Suprapubic skin (tissue), 4 donors: Measurements from ENCODE around the gene LRG1. TPM values are rescaled to one million over a fixed set of nuclear protein-coding genes. Genes with fewer than 3 reads are reported as not detected.

Experiments used
- DNase-seq, 2 donors: peaks; one replicate each; pipeline ENCODE4 v3.0.0-alpha.2; 2019; ENCODE audit warnings: low spot score in 2 of 2
- H3K27ac ChIP-seq: fragments of 200-600 bp; sonication (generic); one replicate; pipeline ENCODE4 v1.5.1; 2019
- H3K27me3 ChIP-seq: fragments of 200-600 bp; sonication (generic); one replicate; pipeline ENCODE4 v1.5.1; 2019
- H3K36me3 ChIP-seq: fragments of 200-600 bp; sonication (generic); one replicate; pipeline ENCODE4 v1.5.1; 2019
- H3K4me1 ChIP-seq: fragments of 200-600 bp; sonication (generic); one replicate; pipeline ENCODE4 v1.5.1; 2019
- H3K4me3 ChIP-seq: fragments of 200-600 bp; sonication (generic); one replicate; pipeline ENCODE4 v1.5.1; 2019; ENCODE audit warnings: mild to moderate bottlenecking
- H3K9me3 ChIP-seq: fragments of 200-600 bp; sonication (generic); one replicate; pipeline ENCODE4 v1.5.1; 2019
- EP300 ChIP-seq: sonication (generic); formaldehyde crosslinking; IDR thresholded peaks from one replicate; pipeline ENCODE4 v1.6.1; 2017; ENCODE audit warnings: antibody characterized with exemption
- POLR2A ChIP-seq, 2 donors: fragments of 450-650 bp; IDR thresholded peaks; one replicate each; pipeline ENCODE4 v1.6.1; 2017; ENCODE audit warnings: antibody characterized with exemption in 2 of 2, mild to moderate bottlenecking in 2 of 2, moderate library complexity in 2 of 2
- POLR2AphosphoS5 ChIP-seq, 3 donors: sonication (generic); formaldehyde crosslinking; IDR thresholded peaks; one replicate each; pipeline ENCODE4 v1.6.1; 2017; ENCODE audit warnings: antibody characterized with exemption in 3 of 3
- WGBS: methylation state at CpG from one replicate; pipeline ENCODE4 v1.1.5; 2018; 5-methylcytosine and 5-hydroxymethylcytosine counted together
- total RNA-seq, 4 donors: library from RNA; depleted of rRNA; stranded (reverse); fragments of >200 nt; gene quantifications; one replicate each; pipeline ENCODE4 v1.1.0, GENCODE V29; 2016
- TF ChIP-seq, protein P1 (sequence below), 2 donors: fragments of 200-600 bp in 1 of 2; fragments of 450-650 bp in 1 of 2; sonication (generic) in 1 of 2; IDR thresholded peaks; one replicate each; pipeline ENCODE4 v1.5.1; 2016 to 2019; ENCODE audit warnings: antibody characterized with exemption in 2 of 2, mild to moderate bottlenecking in 1 of 2, moderate library complexity in 1 of 2

LRG1 gene
- total RNA-seq, 4 donors from 2014 or later = 4.5 to 8.0 (median 6.3) TPM

DNA sequence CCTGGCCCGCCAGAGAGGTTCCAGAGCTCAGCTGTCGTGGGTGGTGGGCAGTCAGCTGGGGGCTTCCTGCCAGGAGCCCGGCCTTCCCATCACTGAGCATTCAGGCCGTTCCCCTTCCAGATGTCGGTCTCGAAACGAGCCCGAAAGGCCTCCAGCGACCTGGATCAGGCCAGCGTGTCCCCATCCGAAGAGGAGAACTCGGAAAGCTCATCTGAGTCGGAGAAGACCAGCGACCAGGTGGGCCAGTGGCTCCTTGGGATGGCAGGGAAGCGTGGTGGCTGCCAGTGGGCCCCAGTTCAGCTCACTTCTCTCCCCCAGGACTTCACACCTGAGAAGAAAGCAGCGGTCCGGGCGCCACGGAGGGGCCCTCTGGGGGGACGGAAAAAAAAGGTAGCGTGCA lies 48.4 kb downstream of the LRG1 start:
- H3K36me3 ChIP-seq = peaks cover 69% of the 10 kb centered on the region
- H3K4me1 ChIP-seq = no peaks in the 10 kb centered on the region
- TF ChIP-seq POLR2AphosphoS5 (IDR thresholded peaks at IDR 0.05) (no peak), EP300 (no peak), POLR2A (IDR thresholded peaks at IDR 0.05) (no peak)
- TF ChIP-seq, protein P1, sequence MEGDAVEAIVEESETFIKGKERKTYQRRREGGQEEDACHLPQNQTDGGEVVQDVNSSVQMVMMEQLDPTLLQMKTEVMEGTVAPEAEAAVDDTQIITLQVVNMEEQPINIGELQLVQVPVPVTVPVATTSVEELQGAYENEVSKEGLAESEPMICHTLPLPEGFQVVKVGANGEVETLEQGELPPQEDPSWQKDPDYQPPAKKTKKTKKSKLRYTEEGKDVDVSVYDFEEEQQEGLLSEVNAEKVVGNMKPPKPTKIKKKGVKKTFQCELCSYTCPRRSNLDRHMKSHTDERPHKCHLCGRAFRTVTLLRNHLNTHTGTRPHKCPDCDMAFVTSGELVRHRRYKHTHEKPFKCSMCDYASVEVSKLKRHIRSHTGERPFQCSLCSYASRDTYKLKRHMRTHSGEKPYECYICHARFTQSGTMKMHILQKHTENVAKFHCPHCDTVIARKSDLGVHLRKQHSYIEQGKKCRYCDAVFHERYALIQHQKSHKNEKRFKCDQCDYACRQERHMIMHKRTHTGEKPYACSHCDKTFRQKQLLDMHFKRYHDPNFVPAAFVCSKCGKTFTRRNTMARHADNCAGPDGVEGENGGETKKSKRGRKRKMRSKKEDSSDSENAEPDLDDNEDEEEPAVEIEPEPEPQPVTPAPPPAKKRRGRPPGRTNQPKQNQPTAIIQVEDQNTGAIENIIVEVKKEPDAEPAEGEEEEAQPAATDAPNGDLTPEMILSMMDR (IDR thresholded peaks at IDR 0.05) = no peak
- no peak overlapping the region for H3K4me3 ChIP-seq
- no peaks in the 10 kb centered on the region for H3K27me3 ChIP-seq
- H3K9me3 ChIP-seq = no peaks in the 10 kb centered on the region
- WGBS = 93% methylated on average over 19 of the region's 21 CpGs
- no peak for DNase-seq
- no peak overlapping the region for H3K27ac ChIP-seq

GRCh38 chr19:4488496-4488895 lies 51.3 kb downstream of the LRG1 start:
- 94% methylated on average over 29 of the region's 29 CpGs for WGBS
- Histone ChIP-seq H3K4me1 (no peaks in the 10 kb centered on the region), H3K27ac (no peak overlapping the region), H3K4me3 (no peak overlapping the region), H3K36me3 (peaks cover 52% of the 10 kb centered on the region), H3K27me3 (no peaks in the 10 kb centered on the region), H3K9me3 (no peaks in the 10 kb centered on the region)
- DNase-seq = no peak
- TF ChIP-seq, protein P1 (IDR thresholded peaks at IDR 0.05) = no peak
- TF ChIP-seq POLR2A (IDR thresholded peaks at IDR 0.05) (no peak), EP300 (no peak), POLR2AphosphoS5 (IDR thresholded peaks at IDR 0.05) (no peak)

DNA sequence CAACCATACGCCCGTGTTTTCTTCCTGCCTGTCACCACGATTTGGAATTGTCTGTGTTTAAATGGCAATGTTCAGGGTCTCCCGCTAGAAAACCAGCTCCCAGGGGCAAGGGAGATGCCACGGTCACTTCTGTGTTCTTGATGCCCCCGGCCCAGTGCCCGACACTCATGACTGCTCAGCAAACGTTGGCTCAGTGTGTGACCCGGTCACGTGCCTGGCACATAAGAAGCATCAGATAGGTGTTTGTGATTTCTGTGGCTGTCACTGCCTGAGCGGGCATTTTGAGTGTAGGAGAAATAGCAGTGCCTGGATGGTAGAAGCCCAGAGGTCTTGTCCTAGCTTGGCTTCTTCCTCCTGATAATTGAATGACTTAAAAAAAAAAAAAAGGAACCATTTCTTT lies 52.3 kb downstream of the LRG1 start:
- DNase-seq = no peak
- H3K36me3 ChIP-seq = peaks cover 56% of the 10 kb centered on the region

More for the DNA sequence above, 52.3 kb downstream of the LRG1 start:
- H3K27ac ChIP-seq = no peak overlapping the region
- TF ChIP-seq EP300 = no peak
- no peak for TF ChIP-seq POLR2A (IDR thresholded peaks at IDR 0.05)
- TF ChIP-seq POLR2AphosphoS5 (IDR thresholded peaks at IDR 0.05) = no peak
- TF ChIP-seq, protein P1 (IDR thresholded peaks at IDR 0.05) = no peak
- 85% methylated on average over 11 of the region's 11 CpGs for WGBS
- no peaks in the 10 kb centered on the region for H3K9me3 ChIP-seq
- no peaks in the 10 kb centered on the region for H3K4me1 ChIP-seq
- H3K27me3 ChIP-seq = no peaks in the 10 kb centered on the region
- H3K4me3 ChIP-seq = no peak overlapping the region

Other genes starting within 250 kb of the LRG1 start
- not detected for gene TMIGD2, start 237.6 kb downstream of the LRG1 start, total RNA-seq
- not detected for gene FSD1, start 235.4 kb downstream of the LRG1 start, total RNA-seq
- gene STAP2, start 201.2 kb downstream of the LRG1 start, total RNA-seq = 10 to 100 TPM; 67.0 to 93.1 (median 87.2) TPM
- 1 to 10 TPM; 6.5 to 9.5 (median 8.9) TPM for gene MPND, start 196.5 kb downstream of the LRG1 start, total RNA-seq
- gene SH3GL1, start 139.5 kb downstream of the LRG1 start, total RNA-seq = 100 to 1,000 TPM in 1 of 4 donors, 10 to 100 TPM in 3; 67.0 to 103 (median 81.0) TPM
- gene CHAF1A, start 137.4 kb downstream of the LRG1 start, total RNA-seq = 10 to 100 TPM in 2 of 4 donors, 1 to 10 TPM in 2; 8.5 to 20.4 (median 11.4) TPM
- 100 to 1,000 TPM; 108 to 257 (median 167) TPM for gene UBXN6, start 82.2 kb downstream of the LRG1 start, total RNA-seq
- gene HDGFL2, start 67.7 kb downstream of the LRG1 start, total RNA-seq = 10 to 100 TPM; 23.0 to 27.4 (median 23.4) TPM
- 10 to 100 TPM; 12.4 to 38.3 (median 19.3) TPM for gene PLIN4, start 21.6 kb downstream of the LRG1 start, total RNA-seq
- gene PLIN5, start 4.8 kb downstream of the LRG1 start, total RNA-seq = 10 to 100 TPM in 1 of 4 donors, 1 to 10 TPM in 3; 1.8 to 16.4 (median 5.6) TPM
- gene SEMA6B, start 19.6 kb upstream of the LRG1 start, total RNA-seq = 1 to 10 TPM; 1.5 to 5.4 (median 3.3) TPM
- gene TNFAIP8L1, start 99.5 kb upstream of the LRG1 start, total RNA-seq = 1 to 10 TPM; 4.8 to 8.3 (median 7.0) TPM
- gene MYDGF, start 130.3 kb upstream of the LRG1 start, total RNA-seq = 10 to 100 TPM; 17.5 to 43.6 (median 28.3) TPM
- 100 to 1,000 TPM in 2 of 4 donors, 10 to 100 TPM in 2; 51.2 to 126 (median 84.1) TPM for gene DPP9, start 183.8 kb upstream of the LRG1 start, total RNA-seq